Peyer's patch (tissue), 4 donors: ENCODE data around the gene UACA. TPM values are rescaled to one million over a fixed set of nuclear protein-coding genes. Genes with fewer than 3 reads are reported as not detected.

ENCODE experiments used
- DNase-seq, 3 donors: peaks; one replicate each; pipeline ENCODE4 v3.0.0-alpha.2; 2017 to 2019
- H3K27ac ChIP-seq, 4 donors: fragments of 200-600 bp; sonication (generic); one replicate each; pipeline ENCODE4 v1.5.1; 2016 to 2019
- H3K27me3 ChIP-seq, 2 donors: fragments of 200-600 bp; sonication (generic); one replicate each; pipeline ENCODE4 v1.5.1; 2019
- H3K36me3 ChIP-seq, 3 donors: fragments of 200-600 bp; sonication (generic); one replicate each; pipeline ENCODE4 v1.5.1; 2016 to 2019
- H3K4me1 ChIP-seq, 4 donors: fragments of 200-600 bp; sonication (generic); one replicate each; pipeline ENCODE4 v1.5.1; 2016 to 2019
- H3K4me3 ChIP-seq, 4 donors: fragments of 200-600 bp; sonication (generic); 1 replicate in 3 of 4; 2 replicates in 1 of 4; pipeline ENCODE4 v1.5.1; 2016 to 2019; ENCODE audit warnings: mild to moderate bottlenecking in 1 of 4
- H3K9me3 ChIP-seq, 4 donors: fragments of 200-600 bp; sonication (generic); one replicate each; pipeline ENCODE4 v1.5.1; 2016 to 2019; ENCODE audit warnings: mild to moderate bottlenecking in 1 of 4
- POLR2A ChIP-seq, 2 donors: fragments of 450-650 bp; IDR thresholded peaks; one replicate each; pipeline ENCODE4 v1.5.1; 2017; ENCODE audit warnings: antibody characterized with exemption in 2 of 2, mild to moderate bottlenecking in 2 of 2, moderate library complexity in 2 of 2
- total RNA-seq, 4 donors: library from RNA; depleted of rRNA; stranded (reverse); fragments of >200 nt; gene quantifications; one replicate each; pipeline ENCODE4 v1.1.0, GENCODE V29; 2016
- TF ChIP-seq, protein P1 (sequence below), 6 experiments: fragments of 450-650 bp in 4 of 6; fragments of 200-600 bp in 2 of 6; sonication (generic) in 1 of 6; IDR thresholded peaks; one replicate each; pipeline ENCODE4 v1.5.1; 2017 to 2019; ENCODE audit warnings: antibody characterized with exemption in 6 of 6, mild to moderate bottlenecking in 3 of 6, moderate library complexity in 1 of 6

UACA gene
- total RNA-seq, 4 donors from 2014 or later, result 41.8 to 59.1 (median 46.9) TPM

GRCh38 chr15:70762469-70763119 is 764 bp downstream of the UACA start:
- TF ChIP-seq POLR2A (IDR thresholded peaks at IDR 0.05), result peak; percentile 21 to 43
- TF ChIP-seq, protein P1, sequence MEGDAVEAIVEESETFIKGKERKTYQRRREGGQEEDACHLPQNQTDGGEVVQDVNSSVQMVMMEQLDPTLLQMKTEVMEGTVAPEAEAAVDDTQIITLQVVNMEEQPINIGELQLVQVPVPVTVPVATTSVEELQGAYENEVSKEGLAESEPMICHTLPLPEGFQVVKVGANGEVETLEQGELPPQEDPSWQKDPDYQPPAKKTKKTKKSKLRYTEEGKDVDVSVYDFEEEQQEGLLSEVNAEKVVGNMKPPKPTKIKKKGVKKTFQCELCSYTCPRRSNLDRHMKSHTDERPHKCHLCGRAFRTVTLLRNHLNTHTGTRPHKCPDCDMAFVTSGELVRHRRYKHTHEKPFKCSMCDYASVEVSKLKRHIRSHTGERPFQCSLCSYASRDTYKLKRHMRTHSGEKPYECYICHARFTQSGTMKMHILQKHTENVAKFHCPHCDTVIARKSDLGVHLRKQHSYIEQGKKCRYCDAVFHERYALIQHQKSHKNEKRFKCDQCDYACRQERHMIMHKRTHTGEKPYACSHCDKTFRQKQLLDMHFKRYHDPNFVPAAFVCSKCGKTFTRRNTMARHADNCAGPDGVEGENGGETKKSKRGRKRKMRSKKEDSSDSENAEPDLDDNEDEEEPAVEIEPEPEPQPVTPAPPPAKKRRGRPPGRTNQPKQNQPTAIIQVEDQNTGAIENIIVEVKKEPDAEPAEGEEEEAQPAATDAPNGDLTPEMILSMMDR (IDR thresholded peaks at IDR 0.05), result no peak
- Histone ChIP-seq H3K9me3 (no peaks in the 10 kb centered on the region), H3K27me3 (no peaks in the 10 kb centered on the region), H3K4me1 (peaks cover 0 to 9% (median 0%) of the 10 kb centered on the region in 4 donors), H3K27ac (peak overlapping the region; percentile 66 to 98 (median 90)), H3K4me3 (peak overlapping the region; percentile 58 to 92 (median 70)), H3K36me3 (no peaks in the 10 kb centered on the region)
- peak in 2 of 3 donors; percentile 64 to 79 for DNase-seq

- H3K4me3 ChIP-seq, result peak overlapping the region; percentile 58 to 92 (median 70)
- H3K27ac ChIP-seq, result peak overlapping the region; percentile 66 to 98 (median 90)
- TF ChIP-seq, protein P1 (IDR thresholded peaks at IDR 0.05), result no peak
- no peak for TF ChIP-seq POLR2A (IDR thresholded peaks at IDR 0.05)
- peaks cover 0 to 9% (median 0%) of the 10 kb centered on the region in 4 donors for H3K4me1 ChIP-seq
- no peaks in the 10 kb centered on the region for H3K9me3 ChIP-seq
- no peaks in the 10 kb centered on the region for H3K36me3 ChIP-seq
- H3K27me3 ChIP-seq, result no peaks in the 10 kb centered on the region
- DNase-seq, result no peak
Measured at GRCh38 chr15:70761931-70762468, 1.4 kb downstream of the UACA start.

- Histone ChIP-seq H3K36me3 (no peaks in the 10 kb centered on the region), H3K27me3 (no peaks in the 10 kb centered on the region), H3K4me3 (no peak overlapping the region), H3K9me3 (no peaks in the 10 kb centered on the region), H3K27ac (no peak overlapping the region), H3K4me1 (peaks cover 0 to 9% (median 0%) of the 10 kb centered on the region in 4 donors)
- no peak for DNase-seq
- no peak for TF ChIP-seq POLR2A (IDR thresholded peaks at IDR 0.05)
- TF ChIP-seq, protein P1 (IDR thresholded peaks at IDR 0.05), result no peak
Measured at GRCh38 chr15:70761046-70761445, 2.3 kb downstream of the UACA start.

- TF ChIP-seq POLR2A (IDR thresholded peaks at IDR 0.05), result no peak
- TF ChIP-seq, protein P1 (IDR thresholded peaks at IDR 0.05), result no peak
- Histone ChIP-seq H3K27me3 (no peaks in the 10 kb centered on the region), H3K9me3 (no peaks in the 10 kb centered on the region), H3K36me3 (no peaks in the 10 kb centered on the region), H3K4me1 (peaks cover 0 to 9% (median 0%) of the 10 kb centered on the region in 4 donors), H3K27ac (no peak overlapping the region), H3K4me3 (no peak overlapping the region)
- DNase-seq, result no peak
Measured at GRCh38 chr15:70758790-70759462, 4.4 kb downstream of the UACA start.

- Histone ChIP-seq H3K4me1 (peaks cover 0 to 5% (median 1%) of the 10 kb centered on the region in 4 donors), H3K4me3 (no peak overlapping the region), H3K9me3 (no peaks in the 10 kb centered on the region), H3K27me3 (no peaks in the 10 kb centered on the region), H3K27ac (no peak overlapping the region), H3K36me3 (no peaks in the 10 kb centered on the region)
- TF ChIP-seq, protein P1 (IDR thresholded peaks at IDR 0.05), result no peak
- TF ChIP-seq POLR2A (IDR thresholded peaks at IDR 0.05), result no peak
- DNase-seq, result no peak
Measured at GRCh38 chr15:70757627-70758026, 5.7 kb downstream of the UACA start.
